SK-N-SH (cell line): Measurements from ENCODE around the gene LAMB1.

ENCODE experiments used
- EP300 ChIP-seq, 2 experiments: IDR thresholded peaks; 2 replicates each; pipeline versions ENCODE4 v1.4.0 to v1.6.1; 2012; ENCODE audit warnings: borderline replicate concordance in 1 of 2, low read depth in 1 of 2, low read length in 1 of 2
- FOXJ3 ChIP-seq: sonication (generic); formaldehyde crosslinking; IDR thresholded peaks from 2 replicates; pipeline ENCODE4 v1.5.1; 2020; ENCODE audit warnings: mild to moderate bottlenecking, missing genetic modification reagents
- NFIC ChIP-seq: IDR thresholded peaks from 2 replicates; pipeline ENCODE4 v1.4.0; 2012; ENCODE audit warnings: borderline replicate concordance
- RFX5 ChIP-seq: IDR thresholded peaks from 2 replicates; pipeline ENCODE4 v1.6.1; 2012; ENCODE audit warnings: mild to moderate bottlenecking, improper control_type of control experiment, low read length
- SIN3A ChIP-seq: IDR thresholded peaks from 2 replicates; pipeline ENCODE4 v1.6.1; 2012; ENCODE audit warnings: low read depth, mild to moderate bottlenecking, low read length, moderate library complexity, borderline replicate concordance
- TF ChIP-seq, protein P1 (sequence below): fragments of 200-600 bp; sonication (generic); IDR thresholded peaks from 2 replicates; pipeline ENCODE4 v1.6.1; 2017; ENCODE audit warnings: antibody characterized with exemption, mild to moderate bottlenecking, moderate library complexity
- TF ChIP-seq, protein P2 (sequence below): fragments of 150-350 bp; IDR thresholded peaks from 2 replicates; pipeline ENCODE4 v1.6.1; 2016; ENCODE audit warnings: mild to moderate bottlenecking, low read depth, low read length
- TF ChIP-seq, protein P3 (sequence below): fragments of 150-350 bp; IDR thresholded peaks from 2 replicates; pipeline ENCODE4 v1.6.1; 2017; ENCODE audit warnings: antibody characterized with exemption, low read length, low read depth, borderline replicate concordance

DNA sequence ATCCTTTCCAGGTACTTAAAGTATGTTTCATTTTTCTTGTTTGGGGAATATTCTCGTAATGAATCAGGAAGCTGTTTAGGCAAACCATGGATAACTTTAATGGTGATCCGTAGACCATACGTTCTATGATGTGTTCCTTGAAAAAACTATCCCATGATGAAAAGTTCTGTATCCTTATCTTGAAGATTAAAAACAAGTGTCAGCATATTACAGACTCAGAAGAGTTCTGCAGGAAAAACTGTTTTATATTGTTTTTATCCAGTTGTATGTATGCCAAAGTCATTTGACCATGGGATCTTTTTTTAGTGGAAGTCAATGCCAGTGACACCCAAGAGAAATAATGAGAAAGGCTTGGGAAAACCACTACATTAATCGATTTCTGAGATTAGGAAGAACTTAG is 59.9 kb downstream of the LAMB1 start:
- TF ChIP-seq, protein P1, sequence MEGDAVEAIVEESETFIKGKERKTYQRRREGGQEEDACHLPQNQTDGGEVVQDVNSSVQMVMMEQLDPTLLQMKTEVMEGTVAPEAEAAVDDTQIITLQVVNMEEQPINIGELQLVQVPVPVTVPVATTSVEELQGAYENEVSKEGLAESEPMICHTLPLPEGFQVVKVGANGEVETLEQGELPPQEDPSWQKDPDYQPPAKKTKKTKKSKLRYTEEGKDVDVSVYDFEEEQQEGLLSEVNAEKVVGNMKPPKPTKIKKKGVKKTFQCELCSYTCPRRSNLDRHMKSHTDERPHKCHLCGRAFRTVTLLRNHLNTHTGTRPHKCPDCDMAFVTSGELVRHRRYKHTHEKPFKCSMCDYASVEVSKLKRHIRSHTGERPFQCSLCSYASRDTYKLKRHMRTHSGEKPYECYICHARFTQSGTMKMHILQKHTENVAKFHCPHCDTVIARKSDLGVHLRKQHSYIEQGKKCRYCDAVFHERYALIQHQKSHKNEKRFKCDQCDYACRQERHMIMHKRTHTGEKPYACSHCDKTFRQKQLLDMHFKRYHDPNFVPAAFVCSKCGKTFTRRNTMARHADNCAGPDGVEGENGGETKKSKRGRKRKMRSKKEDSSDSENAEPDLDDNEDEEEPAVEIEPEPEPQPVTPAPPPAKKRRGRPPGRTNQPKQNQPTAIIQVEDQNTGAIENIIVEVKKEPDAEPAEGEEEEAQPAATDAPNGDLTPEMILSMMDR = no peak
- TF ChIP-seq NFIC = no peak
- no peak for TF ChIP-seq SIN3A
- no peak for TF ChIP-seq RFX5
- TF ChIP-seq FOXJ3 (CRISPR knock-in tag) = no peak
- TF ChIP-seq, protein P2, sequence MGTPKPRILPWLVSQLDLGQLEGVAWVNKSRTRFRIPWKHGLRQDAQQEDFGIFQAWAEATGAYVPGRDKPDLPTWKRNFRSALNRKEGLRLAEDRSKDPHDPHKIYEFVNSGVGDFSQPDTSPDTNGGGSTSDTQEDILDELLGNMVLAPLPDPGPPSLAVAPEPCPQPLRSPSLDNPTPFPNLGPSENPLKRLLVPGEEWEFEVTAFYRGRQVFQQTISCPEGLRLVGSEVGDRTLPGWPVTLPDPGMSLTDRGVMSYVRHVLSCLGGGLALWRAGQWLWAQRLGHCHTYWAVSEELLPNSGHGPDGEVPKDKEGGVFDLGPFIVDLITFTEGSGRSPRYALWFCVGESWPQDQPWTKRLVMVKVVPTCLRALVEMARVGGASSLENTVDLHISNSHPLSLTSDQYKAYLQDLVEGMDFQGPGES = no peak
- TF ChIP-seq EP300 (IDR thresholded peaks at IDR 0.05; ENCODE audit: borderline replicate concordance in 1 of 2, low read depth in 1 of 2, low read length in 1 of 2) = no peak
- TF ChIP-seq, protein P3, sequence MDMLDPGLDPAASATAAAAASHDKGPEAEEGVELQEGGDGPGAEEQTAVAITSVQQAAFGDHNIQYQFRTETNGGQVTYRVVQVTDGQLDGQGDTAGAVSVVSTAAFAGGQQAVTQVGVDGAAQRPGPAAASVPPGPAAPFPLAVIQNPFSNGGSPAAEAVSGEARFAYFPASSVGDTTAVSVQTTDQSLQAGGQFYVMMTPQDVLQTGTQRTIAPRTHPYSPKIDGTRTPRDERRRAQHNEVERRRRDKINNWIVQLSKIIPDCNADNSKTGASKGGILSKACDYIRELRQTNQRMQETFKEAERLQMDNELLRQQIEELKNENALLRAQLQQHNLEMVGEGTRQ = no peak
